Articular chondrocyte of knee joint (primary cell): Measurements from ENCODE around the gene LONRF2. TPM values are rescaled to one million over a fixed set of nuclear protein-coding genes. Genes with fewer than 3 reads are reported as not detected.

Source experiments
- small RNA-seq: library from RNA; depleted of rRNA; stranded (forward); fragments of <200 nt; gene quantifications from one replicate; pipeline ENCODE3, GENCODE V24; 2012
- total RNA-seq: library from RNA; depleted of rRNA; stranded (reverse); fragments of >200 nt; gene quantifications from 2 replicates; pipeline ENCODE4 v1.2.3, GENCODE V29; 2012

The LONRF2 gene
- 0.39 and 0.86 TPM in 2 replicates for total RNA-seq

GRCh38 chr2:100321866-100322820 lies at the start of gene LONRF2:
LONRF2 (minus strand) TSS chr2:100322501; CDS start chr2:100322093, 408 bp downstream.

Small RNA genes lying within 50 kb of the gene (small RNA-seq; reads per million reads assigned to genes)
- not detected for gene AC012493.2

Other genes with a start within 250 kb of the LONRF2 start
- gene AFF3, start 179.9 kb downstream of the LONRF2 start, total RNA-seq: 6.1 and 7.9 TPM in 2 replicates
- 6.4 and 9.3 TPM in 2 replicates for gene CHST10, start 95.2 kb upstream of the LONRF2 start, total RNA-seq
- not detected in 2 replicates for gene NMS, start 148.0 kb upstream of the LONRF2 start, total RNA-seq
- gene PDCL3, start 240.5 kb upstream of the LONRF2 start, total RNA-seq: 13.4 and 16.5 TPM in 2 replicates